ENCODE measurements around the gene STK17A. TPM values are rescaled to one million over a fixed set of nuclear protein-coding genes. Genes with fewer than 3 reads are reported as not detected.
"Not testable (repeated sequence)": the region's sequence is repeated elsewhere in the genome, so short reads cannot be mapped to it uniquely, and the experiment has no call there.

Gene STK17A
- total RNA-seq, 5 donors from 2014 or later (not counting 1 experiment from before 2014, with no cell fraction given): 101 to 120 (median 117) TPM

DNA sequence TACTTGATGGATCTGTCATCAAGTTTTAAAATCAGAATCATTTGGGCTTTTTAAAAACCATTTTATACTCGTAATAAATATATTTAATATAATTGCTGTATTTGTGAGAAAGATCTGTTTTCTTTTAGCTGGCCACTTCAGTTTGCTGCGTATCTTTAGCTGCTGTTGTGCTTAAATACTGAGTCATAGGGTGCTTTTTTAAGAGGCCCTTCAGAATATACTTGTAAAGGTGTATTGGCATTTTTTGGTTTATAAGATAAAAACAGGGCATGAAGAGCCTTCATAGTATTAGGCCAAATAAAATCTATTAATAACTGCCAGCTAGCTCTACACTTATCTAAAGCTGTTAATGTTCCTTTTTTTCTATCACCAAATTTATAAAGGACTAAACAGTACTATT, 43.8 kb downstream of the STK17A start:
- peak overlapping the region in 1 of 3 donors; percentile 44 for H3K4me3 Mint-ChIP-seq
- ATAC-seq (replicated peaks in 1 of 4) (no peak), DNase-seq (no peak)
- Histone ChIP-seq H3K4me3 (ENCODE audit: control insufficient read depth in 1 of 2, extremely low read depth in 1 of 2, low read length in 1 of 2) (no peak overlapping the region), H3K27ac (ENCODE audit: low read length) (peak overlapping the region; percentile 76), H3K4me1 (ENCODE audit: control insufficient read depth in 1 of 2, extremely low read depth in 1 of 2, insufficient read depth in 2 of 2, low read length in 2 of 2) (peaks cover 41 to 82% of the 10 kb centered on the region in 2 experiments), H3K9me3 (no peaks in the 10 kb centered on the region), H3K27me3 (replicated peaks in 1 of 2; ENCODE audit: control insufficient read depth in 2 of 2, extremely low read depth in 1 of 2, insufficient read depth in 2 of 2, low read length in 1 of 2) (no peaks in the 10 kb centered on the region), H3K36me3 (ENCODE audit: control insufficient read depth in 2 of 2, extremely low read depth in 1 of 2, insufficient read depth in 1 of 2, low read length in 1 of 2) (peaks cover 5 to 56% of the 10 kb centered on the region in 2 donors)
- POLR2A ChIA-PET: interaction anchor here (0.7 to 2.4 kb wide), 2 partner anchors 38 to 44 kb away, joined by 3 to 25 read pairs; partner anchors contain the start of gene STK17A (in 1 of the 2)
- no peaks in the 10 kb centered on the region for H3K27me3 Mint-ChIP-seq
- WGBS (ENCODE audit: insufficient coverage): no CpG with 5 or more reads among the region's 2 CpGs
- CTCF ChIA-PET: interaction anchor here (0.6 to 3.5 kb wide), 5 partner anchors 11 to 73 kb away, joined by 4 to 17 read pairs (median 4); partner anchors contain the start of gene STK17A (in 1 of the 2)
- peaks cover 75 to 93% (median 93%) of the 10 kb centered on the region in 3 donors for H3K4me1 Mint-ChIP-seq
- H3K9me3 Mint-ChIP-seq: no peaks in the 10 kb centered on the region
- peaks cover 68% of the 10 kb centered on the region for H3K36me3 Mint-ChIP-seq
- peak overlapping the region; percentile 89 to 94 for H3K27ac Mint-ChIP-seq

DNA sequence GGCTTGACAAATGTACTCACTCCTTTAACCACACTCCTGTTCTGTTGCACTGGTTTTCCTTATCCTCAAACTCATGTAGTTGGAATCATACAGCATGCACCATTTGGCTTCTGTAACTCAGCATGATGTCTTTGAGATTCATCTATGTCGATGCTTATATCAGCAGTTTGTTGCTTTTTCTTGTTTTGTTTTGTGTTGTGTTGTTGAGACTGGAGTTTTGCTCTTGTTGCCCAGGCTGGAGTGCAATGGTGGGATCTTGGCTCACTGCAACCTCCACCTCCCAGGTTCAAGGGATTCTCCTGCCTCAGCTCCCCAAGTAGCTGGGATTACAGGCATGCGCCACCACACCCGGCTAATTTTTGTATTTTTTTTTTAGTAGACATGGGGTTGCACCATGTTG, 44.9 kb downstream of the STK17A start:
- H3K4me3 ChIP-seq (ENCODE audit: control insufficient read depth in 1 of 2, extremely low read depth in 1 of 2, low read length in 1 of 2); H3K9me3 Mint-ChIP-seq; ATAC-seq (replicated peaks in 1 of 4); DNase-seq; H3K27me3 ChIP-seq (replicated peaks in 1 of 2; ENCODE audit: control insufficient read depth in 2 of 2, extremely low read depth in 1 of 2, insufficient read depth in 2 of 2, low read length in 1 of 2); H3K27me3 Mint-ChIP-seq; H3K9me3 ChIP-seq: not testable (repeated sequence)
- Mint-ChIP-seq H3K36me3 (peaks cover 72% of the 10 kb centered on the region), H3K4me1 (peaks cover 86 to 93% (median 93%) of the 10 kb centered on the region in 3 donors), H3K4me3 (peak overlapping the region in 2 of 3 donors; percentile 5 to 65), H3K27ac (peak overlapping the region; percentile 89 to 94)
- no CpG with 5 or more reads among the region's 3 CpGs for WGBS (ENCODE audit: insufficient coverage)
- CTCF ChIA-PET: interaction anchor here in 1 of 2 donors (0.6 to 3.5 kb wide), 4 partner anchors 21 to 72 kb away, joined by 4 to 18 read pairs (median 11); partner anchors contain the start of gene STK17A
- POLR2A ChIA-PET: interaction anchor here in 1 of 2 donors (0.6 to 0.9 kb wide), 3 partner anchors 43 to 73 kb away, joined by 3 read pairs; partner anchors contain the start of gene STK17A
- H3K27ac ChIP-seq (ENCODE audit: low read length): peak overlapping the region; percentile 65
- peaks cover 45 to 85% of the 10 kb centered on the region in 2 experiments for H3K4me1 ChIP-seq (ENCODE audit: control insufficient read depth in 1 of 2, extremely low read depth in 1 of 2, insufficient read depth in 2 of 2, low read length in 2 of 2)
- peaks cover 5 to 60% of the 10 kb centered on the region in 2 donors for H3K36me3 ChIP-seq (ENCODE audit: control insufficient read depth in 2 of 2, extremely low read depth in 1 of 2, insufficient read depth in 1 of 2, low read length in 1 of 2)

DNA sequence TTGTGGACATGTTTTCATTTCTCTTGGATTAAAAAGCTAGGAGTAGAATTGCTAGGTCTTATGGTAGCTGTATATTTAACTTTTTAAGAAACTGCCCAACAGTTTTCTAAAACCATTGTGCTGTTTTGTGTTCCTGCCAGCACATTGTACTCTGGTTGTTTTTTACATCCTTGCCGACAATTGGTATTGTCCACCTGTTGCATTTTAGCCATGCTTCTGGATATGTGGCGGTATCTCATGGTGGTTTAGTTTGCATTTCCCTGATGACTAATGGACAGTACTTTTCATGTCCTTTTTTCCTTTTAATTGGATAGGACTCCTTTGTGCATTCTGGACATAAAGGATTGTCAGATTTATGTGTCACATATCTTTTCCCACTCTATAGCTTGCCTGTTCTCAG, 45.5 kb downstream of the STK17A start:
- Histone ChIP-seq H3K9me3 (no peaks in the 10 kb centered on the region), H3K4me3 (ENCODE audit: control insufficient read depth in 1 of 2, extremely low read depth in 1 of 2, low read length in 1 of 2) (no peak overlapping the region), H3K4me1 (ENCODE audit: control insufficient read depth in 1 of 2, extremely low read depth in 1 of 2, insufficient read depth in 2 of 2, low read length in 2 of 2) (peaks cover 48 to 82% of the 10 kb centered on the region in 2 experiments), H3K27ac (ENCODE audit: low read length) (peak overlapping the region; percentile 65), H3K36me3 (ENCODE audit: control insufficient read depth in 2 of 2, extremely low read depth in 1 of 2, insufficient read depth in 1 of 2, low read length in 1 of 2) (peaks cover 5 to 57% of the 10 kb centered on the region in 2 donors), H3K27me3 (replicated peaks in 1 of 2; ENCODE audit: control insufficient read depth in 2 of 2, extremely low read depth in 1 of 2, insufficient read depth in 2 of 2, low read length in 1 of 2) (no peaks in the 10 kb centered on the region)
- Mint-ChIP-seq H3K36me3 (peaks cover 75% of the 10 kb centered on the region), H3K9me3 (no peaks in the 10 kb centered on the region), H3K27ac (peak overlapping the region; percentile 89 to 94), H3K4me3 (peak overlapping the region in 2 of 3 donors; percentile 10 to 65), H3K27me3 (no peaks in the 10 kb centered on the region), H3K4me1 (peaks cover 92 to 94% (median 94%) of the 10 kb centered on the region in 3 donors)
- DNase-seq: no peak
- CTCF ChIA-PET: interaction anchor here in 1 of 2 donors (1.3 to 3.5 kb wide), 4 partner anchors 21 to 72 kb away, joined by 5 to 18 read pairs (median 14); partner anchors contain the start of gene STK17A
- POLR2A ChIA-PET: interaction anchor here (0.6 to 1.2 kb wide), 6 partner anchors 9 to 72 kb away, joined by 3 to 6 read pairs (median 3); partner anchors contain the start of gene STK17A (in 1 of the 2)
- no peak for ATAC-seq (replicated peaks in 1 of 4)
- WGBS (ENCODE audit: insufficient coverage): no CpG with 5 or more reads among the region's 2 CpGs

DNA sequence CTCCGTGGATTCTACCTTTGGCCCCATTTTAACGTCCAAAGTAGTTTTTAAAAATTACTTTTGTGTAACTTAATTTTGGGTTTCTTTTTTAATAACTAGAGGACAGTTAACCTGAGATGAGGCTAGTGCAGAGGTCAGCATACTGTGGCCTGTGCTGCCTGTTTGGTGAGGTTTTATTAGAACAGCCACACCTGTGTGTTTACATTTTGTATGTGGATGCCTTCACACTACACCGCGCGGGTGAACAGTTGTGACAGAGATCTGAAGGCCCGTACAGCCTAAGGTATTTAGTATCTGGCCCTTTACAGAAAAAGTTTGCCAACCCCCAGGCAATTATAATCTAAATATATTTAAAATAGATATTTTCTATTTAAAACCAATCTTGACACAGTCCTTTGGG, 46.9 kb downstream of the STK17A start:
- peak overlapping the region in 2 of 3 donors; percentile 2 to 65 for H3K4me3 Mint-ChIP-seq
- peaks cover 94 to 95% (median 95%) of the 10 kb centered on the region in 3 donors for H3K4me1 Mint-ChIP-seq
- H3K4me1 ChIP-seq (ENCODE audit: control insufficient read depth in 1 of 2, extremely low read depth in 1 of 2, insufficient read depth in 2 of 2, low read length in 2 of 2): peaks cover 55 to 77% of the 10 kb centered on the region in 2 experiments

DNA sequence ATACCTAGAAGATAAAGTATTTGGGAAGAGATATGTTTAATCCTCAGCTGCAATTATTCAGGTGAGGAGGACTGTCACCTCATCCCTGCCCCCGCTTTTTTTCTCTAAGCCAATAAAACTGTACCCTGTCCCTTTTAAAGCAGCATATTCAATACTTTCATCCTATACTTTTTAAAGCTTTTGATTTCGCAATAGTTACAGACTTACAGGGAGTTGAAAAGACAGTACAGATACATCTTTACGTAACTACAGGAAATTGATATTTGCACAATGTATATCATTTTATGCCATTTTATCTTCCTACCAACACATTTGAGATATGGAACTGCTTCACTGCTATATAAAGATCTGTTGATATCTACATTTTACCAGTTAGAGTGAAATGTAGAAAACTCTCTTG, 47.6 kb downstream of the STK17A start:
- ATAC-seq (replicated peaks in 1 of 4): no peak
- Mint-ChIP-seq H3K9me3 (no peaks in the 10 kb centered on the region), H3K27ac (peak overlapping the region; percentile 87 to 96), H3K36me3 (peaks cover 74% of the 10 kb centered on the region), H3K27me3 (no peaks in the 10 kb centered on the region), H3K4me1 (peaks cover 93% of the 10 kb centered on the region in 3 donors), H3K4me3 (peak overlapping the region in 2 of 3 donors; percentile 10 to 74)
- peak overlapping the region; percentile 65 for H3K27ac ChIP-seq (ENCODE audit: low read length)
- H3K9me3 ChIP-seq: no peaks in the 10 kb centered on the region
- H3K4me1 ChIP-seq (ENCODE audit: control insufficient read depth in 1 of 2, extremely low read depth in 1 of 2, insufficient read depth in 2 of 2, low read length in 2 of 2): peaks cover 56 to 76% of the 10 kb centered on the region in 2 experiments
- DNase-seq: no peak
- ChIA-PET POLR2A (interaction anchor here (0.8 to 2.1 kb wide), 5 partner anchors 9 to 48 kb away, joined by 3 to 9 read pairs (median 4); partner anchors contain the start of gene STK17A (in 2 of the 2)), CTCF (interaction anchor here in 1 of 2 donors (1.2 to 1.9 kb wide), 2 partner anchors 48 to 70 kb away, joined by 4 to 12 read pairs; partner anchors contain the start of gene STK17A)
- no peaks in the 10 kb centered on the region for H3K27me3 ChIP-seq (replicated peaks in 1 of 2; ENCODE audit: control insufficient read depth in 2 of 2, extremely low read depth in 1 of 2, insufficient read depth in 2 of 2, low read length in 1 of 2)
- peaks cover 5 to 60% of the 10 kb centered on the region in 2 donors for H3K36me3 ChIP-seq (ENCODE audit: control insufficient read depth in 2 of 2, extremely low read depth in 1 of 2, insufficient read depth in 1 of 2, low read length in 1 of 2)
- H3K4me3 ChIP-seq (ENCODE audit: control insufficient read depth in 1 of 2, extremely low read depth in 1 of 2, low read length in 1 of 2): no peak overlapping the region
- no CpG with 5 or more reads among the region's 3 CpGs for WGBS (ENCODE audit: insufficient coverage)

More for the DNA sequence above, 46.9 kb downstream of the STK17A start:
- H3K27me3 Mint-ChIP-seq: no peaks in the 10 kb centered on the region
- 40% methylated on average over 1 of the region's 6 CpGs for WGBS (ENCODE audit: insufficient coverage)
- Histone ChIP-seq H3K36me3 (ENCODE audit: control insufficient read depth in 2 of 2, extremely low read depth in 1 of 2, insufficient read depth in 1 of 2, low read length in 1 of 2) (peaks cover 5 to 54% of the 10 kb centered on the region in 2 donors), H3K9me3 (no peaks in the 10 kb centered on the region), H3K27me3 (replicated peaks in 1 of 2; ENCODE audit: control insufficient read depth in 2 of 2, extremely low read depth in 1 of 2, insufficient read depth in 2 of 2, low read length in 1 of 2) (no peaks in the 10 kb centered on the region), H3K4me3 (ENCODE audit: control insufficient read depth in 1 of 2, extremely low read depth in 1 of 2, low read length in 1 of 2) (no peak overlapping the region), H3K27ac (ENCODE audit: low read length) (peak overlapping the region; percentile 65)
- H3K36me3 Mint-ChIP-seq: peaks cover 74% of the 10 kb centered on the region
- ChIA-PET CTCF (interaction anchor here (0.6 to 1.9 kb wide), 7 partner anchors 21 to 71 kb away, joined by 3 to 12 read pairs (median 3); partner anchors contain the start of gene STK17A (in 1 of the 2)), POLR2A (interaction anchor here (0.5 to 2.1 kb wide), 7 partner anchors 8 to 59 kb away, joined by 3 to 9 read pairs (median 3); partner anchors contain the start of gene STK17A (in 2 of the 2))
- ATAC-seq (replicated peaks in 1 of 4) (no peak), DNase-seq (no peak)
- H3K9me3 Mint-ChIP-seq: no peaks in the 10 kb centered on the region
- H3K27ac Mint-ChIP-seq: peak overlapping the region; percentile 89 to 94

DNA sequence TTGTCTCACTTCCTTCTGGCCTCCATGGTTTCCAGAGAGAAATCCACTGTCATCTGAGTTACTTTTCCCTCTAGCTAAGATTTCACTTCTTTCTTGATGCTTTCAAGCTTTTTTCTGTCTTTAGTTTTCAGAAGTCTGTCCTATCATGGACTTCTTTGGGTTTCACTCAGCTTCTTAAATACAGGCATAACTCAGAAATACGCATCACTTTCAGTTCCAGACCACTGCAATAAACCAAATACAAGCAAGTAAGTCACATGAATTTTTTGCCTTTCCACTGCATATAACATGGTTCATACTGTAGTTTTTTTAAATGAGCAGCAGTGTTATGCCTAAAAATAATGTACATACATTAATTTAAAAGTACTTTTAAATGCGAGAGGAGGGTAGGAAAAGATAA, 48.7 kb downstream of the STK17A start:
- ATAC-seq (replicated peaks in 1 of 4): peak in 1 of 4 experiments; percentile 32
- H3K27me3 Mint-ChIP-seq: no peaks in the 10 kb centered on the region
- peaks cover 53 to 68% of the 10 kb centered on the region in 2 experiments for H3K4me1 ChIP-seq (ENCODE audit: control insufficient read depth in 1 of 2, extremely low read depth in 1 of 2, insufficient read depth in 2 of 2, low read length in 2 of 2)
- H3K4me3 Mint-ChIP-seq: peak overlapping the region; percentile 2 to 74 (median 38)
- peaks cover 0 to 60% of the 10 kb centered on the region in 2 donors for H3K36me3 ChIP-seq (ENCODE audit: control insufficient read depth in 2 of 2, extremely low read depth in 1 of 2, insufficient read depth in 1 of 2, low read length in 1 of 2)
- H3K36me3 Mint-ChIP-seq: peaks cover 73% of the 10 kb centered on the region
- peak in 1 of 35 experiments; percentile 41 for DNase-seq
- no peaks in the 10 kb centered on the region for H3K27me3 ChIP-seq (replicated peaks in 1 of 2; ENCODE audit: control insufficient read depth in 2 of 2, extremely low read depth in 1 of 2, insufficient read depth in 2 of 2, low read length in 1 of 2)
- no peaks in the 10 kb centered on the region for H3K9me3 Mint-ChIP-seq
- ChIA-PET POLR2A (interaction anchor here in 1 of 2 donors (0.9 kb wide), 1 partner anchor 8 kb away, joined by 3 read pairs; no protein-coding TSS in a partner anchor), CTCF (interaction anchor here in 1 of 2 donors (0.9 to 1.3 kb wide), 2 partner anchors 11 to 49 kb away, joined by 3 to 4 read pairs; partner anchors contain the start of gene STK17A)
- no peak overlapping the region for H3K4me3 ChIP-seq (ENCODE audit: control insufficient read depth in 1 of 2, extremely low read depth in 1 of 2, low read length in 1 of 2)
- H3K4me1 Mint-ChIP-seq: peaks cover 92 to 93% (median 93%) of the 10 kb centered on the region in 3 donors
- peak overlapping the region; percentile 87 to 96 for H3K27ac Mint-ChIP-seq
- H3K27ac ChIP-seq (ENCODE audit: low read length): peak overlapping the region; percentile 65
- no CpG with 5 or more reads among the region's 2 CpGs for WGBS (ENCODE audit: insufficient coverage)
- H3K9me3 ChIP-seq: no peaks in the 10 kb centered on the region

Data from T-cell (primary cell).